H1 (cell line): Measurements from ENCODE around the gene PTGES2. TPM values are rescaled to one million over a fixed set of nuclear protein-coding genes. Genes with fewer than 3 reads are reported as not detected.

Source experiments
- CEBPB ChIP-seq: IDR thresholded peaks from 2 replicates; pipeline ENCODE4 v1.6.1; 2012; ENCODE audit warnings: low read depth, low read length
- NANOG ChIP-seq: IDR thresholded peaks from 2 replicates; pipeline ENCODE4 v1.6.1; 2011; ENCODE audit warnings: low read length, low read depth, mild to moderate bottlenecking, inconsistent platforms; ENCODE audit not compliant: insufficient read depth, poor library complexity, severe bottlenecking
- NRF1 ChIP-seq: IDR thresholded peaks from 2 replicates; pipeline ENCODE4 v1.6.1; 2011; ENCODE audit warnings: mild to moderate bottlenecking, low read depth, low read length, improper control_type of control experiment
- SAP30 ChIP-seq: fragments of 300-600 bp; sonication (generic); IDR thresholded peaks from 2 replicates; pipeline ENCODE4 v1.7.1; 2012; ENCODE audit warnings: low read length, moderate library complexity, mild to moderate bottlenecking, inconsistent platforms; ENCODE audit not compliant: insufficient read depth, insufficient replicate concordance
- SUZ12 ChIP-seq: fragments of 200-600 bp; sonication (generic); IDR thresholded peaks from 2 replicates; pipeline ENCODE4 v1.6.1; 2012; ENCODE audit warnings: mild to moderate bottlenecking, inconsistent platforms, low read length, moderate library complexity, mixed read lengths
- TEAD4 ChIP-seq: IDR thresholded peaks from 2 replicates; pipeline ENCODE4 v1.6.1; 2012; ENCODE audit warnings: low read depth, low read length, inconsistent platforms, mixed read lengths
- polyA plus RNA-seq, 7 experiments: library from polyadenylated mRNA; depleted of rRNA in 3 of 7; stranded (reverse) in 5 of 7; unstranded in 2 of 7; fragments of >200 nt in 5 of 7; fragments of 200-250 nt in 2 of 7; gene quantifications; 1 replicate in 5 of 7; 2 replicates in 1 of 7; 4 replicates in 1 of 7; pipeline versions ENCODE4 v1.2.1 to v1.2.3, GENCODE V29; 2011 to 2013; ENCODE audit warnings: missing spikeins in 2 of 7, mixed read lengths in 2 of 7
- total RNA-seq: library from RNA; stranded (reverse); fragmentation: NEBNext Ultra II Directional; extraction: Animal tissue kit (Norgen Biotek cat#: 25700); gene quantifications from 2 replicates; pipeline ENCODE4 v1.2.1, GENCODE V29; 2021

PTGES2 gene
- total and polyA plus RNA-seq, 2 of the 8 experiments (the other 6 are each of a cell fraction or from before 2014, with no cell fraction given), result 80.7 to 81.2 TPM

- no peak for TF ChIP-seq NRF1
- no peak for TF ChIP-seq SAP30
- no peak for TF ChIP-seq NANOG
- no peak for TF ChIP-seq SUZ12
- TF ChIP-seq CEBPB, result no peak
- no peak for TF ChIP-seq TEAD4
Measured at GRCh38 chr9:128124451-128124850, 3.1 kb downstream of the PTGES2 start (continued).
